Mucosa of descending colon (tissue), 3 donors: ENCODE data around the gene DEFB129. TPM values are rescaled to one million over a fixed set of nuclear protein-coding genes. Genes with fewer than 3 reads are reported as not detected.

Experiments
- ATAC-seq: fragments of 200-7000 bp; cut with Tn5 transposase; one replicate; pipeline ENCODE4 v1.9.1; 2020; ENCODE audit warnings: mild to moderate bottlenecking, moderate library complexity
- DNase-seq, 3 donors: peaks; one replicate each; pipeline ENCODE4 v3.0.0-alpha.2; 2020
- H3K36me3 ChIP-seq: fragments of 200-600 bp; one replicate; pipeline ENCODE4 v1.8.0; 2021; ENCODE audit warnings: low read depth, mild to moderate bottlenecking
- H3K4me1 ChIP-seq: fragments of 200-600 bp; one replicate; pipeline ENCODE4 v1.8.0; 2021; ENCODE audit warnings: low read depth, mild to moderate bottlenecking
- H3K4me3 ChIP-seq: fragments of 200-600 bp; one replicate; pipeline ENCODE4 v1.8.0; 2021; ENCODE audit warnings: mild to moderate bottlenecking
- H3K9me3 ChIP-seq: fragments of 200-600 bp; one replicate; pipeline ENCODE4 v1.8.0; 2021; ENCODE audit warnings: mild to moderate bottlenecking
- CTCF ChIP-seq: fragments of 200-600 bp; IDR thresholded peaks from one replicate; pipeline ENCODE4 v1.8.0; 2022; ENCODE audit warnings: antibody characterized with exemption, mild to moderate bottlenecking
- intact Hi-C, 2 donors: fragments of 100-400 bp; cut with DNase I in 1 of 2; cut with micrococcal nuclease in 1 of 2; formaldehyde crosslinking; loops; one replicate each; pipeline versions ENCODE4 v1.11.0 to v1.11.1; 2022; cut with DNase I, micrococcal nuclease
- total RNA-seq, 3 donors: library from RNA; stranded (reverse); fragmentation: NEBNext Ultra II Directional in 2 of 3; extraction: Animal tissue kit (Norgen Biotek cat#: 25700) in 2 of 3; gene quantifications; one replicate each; pipeline versions ENCODE4 v1.2.1 to v1.2.4, GENCODE V29; 2021 to 2023
- donor health status: DM: no; HTN: no; CAD: no; lungs with moderate emphysema.
- donor health status: DM: no; HTN: no; CAD: no.
- donor health status: DM: no; HTN: yes; CAD: no.

Gene DEFB129
- total RNA-seq, 3 donors from 2014 or later: not detected

GRCh38 chr20:257419-257818 is 30.4 kb downstream of the DEFB129 start, which contains the start of gene DEFB132:
DEFB132 (plus strand) TSS chr20:257724; CDS start chr20:257779, 55 bp downstream.
- no peak for TF ChIP-seq CTCF
- no peak for ATAC-seq
- DNase-seq: no peak
- H3K36me3 ChIP-seq: no peaks in the 10 kb centered on the region
- H3K4me3 ChIP-seq: no peak within 1 kb of the TSS
- H3K4me1 ChIP-seq: no peaks in the 10 kb centered on the region
- no peaks in the 10 kb centered on the region for H3K9me3 ChIP-seq
- intact Hi-C loops: no loop called here

- intact Hi-C loops: no loop called here
- Histone ChIP-seq H3K36me3 (no peaks in the 10 kb centered on the region), H3K4me1 (no peaks in the 10 kb centered on the region), H3K4me3 (no peak overlapping the region), H3K9me3 (no peaks in the 10 kb centered on the region)
- ATAC-seq (no peak), DNase-seq (no peak)
- TF ChIP-seq CTCF: no peak
These were observed 31.3 kb downstream of the DEFB129 start for GRCh38 chr20:258269-258858.

- no peak overlapping the region for H3K4me3 ChIP-seq
- H3K36me3 ChIP-seq: no peaks in the 10 kb centered on the region
- no peak for ATAC-seq
- H3K9me3 ChIP-seq: no peaks in the 10 kb centered on the region
- intact Hi-C loops: no loop called here
- no peak for DNase-seq
- no peak for TF ChIP-seq CTCF
- no peaks in the 10 kb centered on the region for H3K4me1 ChIP-seq
These were observed 31.9 kb downstream of the DEFB129 start for GRCh38 chr20:258963-259362.

GRCh38 chr20:259981-260380 is 32.9 kb downstream of the DEFB129 start:
- DNase-seq: no peak
- no peak for TF ChIP-seq CTCF
- intact Hi-C loops: no loop called here
- Histone ChIP-seq H3K9me3 (no peaks in the 10 kb centered on the region), H3K4me3 (no peak overlapping the region), H3K4me1 (no peaks in the 10 kb centered on the region), H3K36me3 (no peaks in the 10 kb centered on the region)
- no peak for ATAC-seq

- no peak for TF ChIP-seq CTCF
- ATAC-seq: no peak
These were observed 36.6 kb downstream of the DEFB129 start for GRCh38 chr20:263701-264100.

More at GRCh38 chr20:263701-264100, 36.6 kb downstream of the DEFB129 start:
- Histone ChIP-seq H3K4me1 (no peaks in the 10 kb centered on the region), H3K4me3 (no peak overlapping the region), H3K9me3 (no peaks in the 10 kb centered on the region), H3K36me3 (no peaks in the 10 kb centered on the region)
- DNase-seq: no peak
- intact Hi-C loops: no loop called here
